Right lobe of liver (tissue), 4 donors: ENCODE measurements around the gene CASKIN1.

Experiments
- CTCF ChIP-seq, 4 donors: fragments of 200-600 bp in 3 of 4; fragments of 450-650 bp in 1 of 4; IDR thresholded peaks; one replicate each; pipeline versions ENCODE4 v1.5.1 to v1.8.0; 2016 to 2022; ENCODE audit warnings: antibody characterized with exemption in 4 of 4, mild to moderate bottlenecking in 2 of 4
- POLR2A ChIP-seq: fragments of 450-650 bp; IDR thresholded peaks from one replicate; pipeline ENCODE4 v1.6.1; 2017; ENCODE audit warnings: antibody characterized with exemption, mild to moderate bottlenecking
- donor health status: DM: no; HTN: no; CAD: no.
- donor health status: DM: no; HTN: no; CAD: no.
- donor health status: DM: no; HTN: yes; CAD: no.

GRCh38 chr16:2176047-2176446, 20.4 kb downstream of the CASKIN1 start:
- TF ChIP-seq CTCF (IDR thresholded peaks at IDR 0.05): no peak
- no peak for TF ChIP-seq POLR2A
